HEK293 (cell line): ENCODE data around the gene CARS1.

Source experiments
- CTCF ChIA-PET: fragments of 350-600 bp; formaldehyde crosslinking; extraction: SDS; loops from one replicate; lab custom pipeline; 2021; ENCODE audit warnings: antibody characterized with exemption; lab: Yijun Ruan, JAX
- POLR2A ChIA-PET: fragments of 300-600 bp; formaldehyde crosslinking; extraction: SDS; loops from one replicate; lab custom pipeline; 2020; ENCODE audit warnings: antibody characterized with exemption, inconsistent platforms; lab: Yijun Ruan, JAX
- H3K27ac ChIP-seq: fragments of 200-500 bp; sonication (Bioruptor generic); 2 replicates; pipeline ENCODE4 v1.5.1; 2014; ENCODE audit warnings: low read depth, low read length, control low read depth, inconsistent platforms; ENCODE audit errors: extremely low read depth
- H3K36me3 ChIP-seq, 2 experiments: fragments of 200-500 bp in 1 of 2; sonication (Bioruptor generic) in 1 of 2; 1 replicate in 1 of 2; 2 replicates in 1 of 2; pipeline ENCODE4 v1.5.1; 2014 to 2017; ENCODE audit warnings: inconsistent platforms in 2 of 2, low read length in 2 of 2; ENCODE audit not compliant: control insufficient read depth in 2 of 2, insufficient read depth in 1 of 2
- H3K4me1 ChIP-seq: fragments of 200-500 bp; sonication (Bioruptor generic); 2 replicates; pipeline ENCODE4 v1.5.1; 2014; ENCODE audit warnings: mild to moderate bottlenecking, low read length, inconsistent platforms; ENCODE audit not compliant: control insufficient read depth, insufficient read depth
- H3K4me3 ChIP-seq: 2 replicates; pipeline ENCODE4 v1.5.1; 2011; ENCODE audit warnings: low read depth, mild to moderate bottlenecking, control low read depth, low read length, moderate library complexity
- H3K9me3 ChIP-seq: fragments of 200-500 bp; sonication (Bioruptor generic); 2 replicates; pipeline ENCODE4 v1.5.1; 2014; ENCODE audit warnings: low read depth, low read length, inconsistent platforms; ENCODE audit not compliant: control insufficient read depth, insufficient read depth
- OVOL3 ChIP-seq: fragments of 450-650 bp; formaldehyde crosslinking; IDR thresholded peaks from 2 replicates; pipeline ENCODE4 v1.5.1; 2016; ENCODE audit warnings: missing biosample characterization, missing genetic modification characterization
- SETDB1 ChIP-seq: IDR thresholded peaks from one replicate; pipeline ENCODE4 v1.6.1; 2017; ENCODE audit warnings: mild to moderate bottlenecking, low read length, moderate library complexity, mixed read lengths; ENCODE audit not compliant: insufficient read length
- ZEB2 ChIP-seq: fragments of 450-650 bp; formaldehyde crosslinking; IDR thresholded peaks from 2 replicates; pipeline ENCODE4 v1.5.1; 2016; ENCODE audit warnings: missing biosample characterization, missing genetic modification characterization
- ZNF157 ChIP-seq: fragments of 450-650 bp; formaldehyde crosslinking; IDR thresholded peaks from 2 replicates; pipeline ENCODE4 v1.5.1; 2016; ENCODE audit warnings: missing biosample characterization, missing genetic modification characterization
- ZNF24 ChIP-seq: fragments of 450-650 bp; formaldehyde crosslinking; IDR thresholded peaks from 2 replicates; pipeline ENCODE4 v1.5.1; 2016; ENCODE audit warnings: missing biosample characterization, missing genetic modification characterization
- ZNF394 ChIP-seq: fragments of 450-650 bp; formaldehyde crosslinking; IDR thresholded peaks from 2 replicates; pipeline ENCODE4 v1.5.1; 2016; ENCODE audit warnings: missing biosample characterization, missing genetic modification characterization, mild to moderate bottlenecking, moderate library complexity, borderline replicate concordance
- ZNF510 ChIP-seq: fragments of 450-650 bp; formaldehyde crosslinking; IDR thresholded peaks from 2 replicates; pipeline ENCODE4 v1.5.1; 2018; ENCODE audit warnings: mild to moderate bottlenecking, missing genetic modification characterization, missing biosample characterization; ENCODE audit not compliant: insufficient replicate concordance
- ZNF529 ChIP-seq: fragments of 450-650 bp; formaldehyde crosslinking; IDR thresholded peaks from 2 replicates; pipeline ENCODE4 v1.5.1; 2017; ENCODE audit warnings: missing genetic modification characterization, missing biosample characterization; ENCODE audit not compliant: insufficient replicate concordance
- ZNF658 ChIP-seq: fragments of 450-650 bp; formaldehyde crosslinking; IDR thresholded peaks from 2 replicates; pipeline ENCODE4; 2016; ENCODE audit warnings: missing biosample characterization, missing genetic modification characterization
- ZNF76 ChIP-seq: fragments of 450-650 bp; formaldehyde crosslinking; IDR thresholded peaks from 2 replicates; pipeline ENCODE4; 2016; ENCODE audit warnings: low read depth, missing biosample characterization, missing genetic modification characterization, borderline replicate concordance
- ZNF777 ChIP-seq: fragments of 450-650 bp; formaldehyde crosslinking; IDR thresholded peaks from 2 replicates; pipeline ENCODE4 v1.5.1; 2017; ENCODE audit warnings: missing biosample characterization, missing genetic modification characterization, borderline replicate concordance
- ZNF785 ChIP-seq: fragments of 450-650 bp; formaldehyde crosslinking; IDR thresholded peaks from 2 replicates; pipeline ENCODE4 v1.5.1; 2016; ENCODE audit warnings: missing biosample characterization, missing genetic modification characterization
- ZSCAN16 ChIP-seq: fragments of 450-650 bp; formaldehyde crosslinking; IDR thresholded peaks from 2 replicates; pipeline ENCODE4 v1.5.1; 2016; ENCODE audit warnings: missing biosample characterization, missing genetic modification characterization
- TF ChIP-seq, protein P1 (sequence below): fragments of 450-650 bp; formaldehyde crosslinking; IDR thresholded peaks from 2 replicates; pipeline ENCODE4 v1.5.1; 2016; ENCODE audit warnings: missing biosample characterization, missing genetic modification characterization, borderline replicate concordance
- TF ChIP-seq, protein P2 (sequence below): fragments of 450-650 bp; formaldehyde crosslinking; IDR thresholded peaks from 2 replicates; pipeline ENCODE4 v1.5.1; 2016; ENCODE audit warnings: missing biosample characterization, missing genetic modification characterization
- TF ChIP-seq, protein P3 (sequence below): fragments of 450-650 bp; formaldehyde crosslinking; IDR thresholded peaks from 2 replicates; pipeline ENCODE4 v1.5.1; 2017; ENCODE audit warnings: missing biosample characterization, missing genetic modification characterization
- TF ChIP-seq, protein P4 (sequence below): fragments of 450-650 bp; formaldehyde crosslinking; IDR thresholded peaks from 2 replicates; pipeline ENCODE4 v1.5.1; 2016; ENCODE audit warnings: missing biosample characterization, missing genetic modification characterization
- TF ChIP-seq, protein P5 (sequence below): fragments of 450-650 bp; formaldehyde crosslinking; IDR thresholded peaks from 2 replicates; pipeline ENCODE4 v1.5.1; 2016; ENCODE audit warnings: missing biosample characterization, missing genetic modification characterization
- TF ChIP-seq, protein P6 (sequence below): fragments of 450-650 bp; IDR thresholded peaks from 2 replicates; pipeline ENCODE4 v1.5.1; 2018; ENCODE audit warnings: missing biosample characterization, missing genetic modification characterization
- TF ChIP-seq, protein P7 (sequence below): fragments of 450-650 bp; formaldehyde crosslinking; IDR thresholded peaks from 2 replicates; pipeline ENCODE4 v1.5.1; 2017; ENCODE audit warnings: missing biosample characterization, missing genetic modification characterization

The CARS1 gene

DNA sequence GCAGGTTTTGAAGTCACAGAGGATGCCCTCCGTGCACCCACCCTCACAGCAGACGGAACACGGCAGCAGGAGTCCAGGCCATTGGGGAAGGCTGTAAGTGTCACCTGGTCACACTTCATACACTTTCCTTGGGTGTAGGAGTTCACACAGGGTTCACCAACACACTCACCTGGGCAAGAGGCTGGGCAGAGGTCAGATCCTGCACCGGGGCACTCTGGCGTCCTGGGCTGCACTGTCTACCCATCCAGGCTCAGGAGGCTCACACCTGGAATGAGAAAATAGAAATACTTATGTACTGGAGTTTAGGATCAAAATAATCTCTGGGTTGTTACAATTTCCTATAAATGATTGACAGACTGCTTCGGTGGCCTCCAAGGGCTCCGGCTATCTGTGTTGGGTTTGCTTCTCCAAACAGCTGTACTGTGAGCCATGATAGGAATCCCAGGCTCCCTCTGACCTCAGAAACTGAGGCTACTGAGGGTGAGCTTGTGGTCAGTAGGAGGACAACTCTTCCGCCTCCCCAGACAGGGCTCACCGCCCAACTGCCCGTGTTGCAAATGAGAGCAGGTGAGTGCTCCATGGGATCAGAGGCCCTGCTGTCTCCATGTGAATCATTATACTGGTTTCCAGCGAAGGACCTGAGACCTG lies 20.1 kb upstream of the CARS1 start:
- Histone ChIP-seq H3K4me3 (no peak overlapping the region), H3K27ac (no peak overlapping the region), H3K36me3 (no peaks in the 10 kb centered on the region), H3K4me1 (no peaks in the 10 kb centered on the region)
- POLR2A ChIA-PET: interaction anchor here (0.9 kb wide), 1 partner anchor 8 kb away, joined by 4 read pairs; no protein-coding TSS in a partner anchor
- TF ChIP-seq, protein P1, sequence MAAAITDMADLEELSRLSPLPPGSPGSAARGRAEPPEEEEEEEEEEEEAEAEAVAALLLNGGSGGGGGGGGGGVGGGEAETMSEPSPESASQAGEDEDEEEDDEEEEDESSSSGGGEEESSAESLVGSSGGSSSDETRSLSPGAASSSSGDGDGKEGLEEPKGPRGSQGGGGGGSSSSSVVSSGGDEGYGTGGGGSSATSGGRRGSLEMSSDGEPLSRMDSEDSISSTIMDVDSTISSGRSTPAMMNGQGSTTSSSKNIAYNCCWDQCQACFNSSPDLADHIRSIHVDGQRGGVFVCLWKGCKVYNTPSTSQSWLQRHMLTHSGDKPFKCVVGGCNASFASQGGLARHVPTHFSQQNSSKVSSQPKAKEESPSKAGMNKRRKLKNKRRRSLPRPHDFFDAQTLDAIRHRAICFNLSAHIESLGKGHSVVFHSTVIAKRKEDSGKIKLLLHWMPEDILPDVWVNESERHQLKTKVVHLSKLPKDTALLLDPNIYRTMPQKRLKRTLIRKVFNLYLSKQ: no peak
- TF ChIP-seq, protein P2, sequence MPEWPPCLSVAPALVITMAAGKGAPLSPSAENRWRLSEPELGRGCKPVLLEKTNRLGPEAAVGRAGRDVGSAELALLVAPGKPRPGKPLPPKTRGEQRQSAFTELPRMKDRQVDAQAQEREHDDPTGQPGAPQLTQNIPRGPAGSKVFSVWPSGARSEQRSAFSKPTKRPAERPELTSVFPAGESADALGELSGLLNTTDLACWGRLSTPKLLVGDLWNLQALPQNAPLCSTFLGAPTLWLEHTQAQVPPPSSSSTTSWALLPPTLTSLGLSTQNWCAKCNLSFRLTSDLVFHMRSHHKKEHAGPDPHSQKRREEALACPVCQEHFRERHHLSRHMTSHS (tag by site-specific recombination): no peak
- TF ChIP-seq, protein P3, sequence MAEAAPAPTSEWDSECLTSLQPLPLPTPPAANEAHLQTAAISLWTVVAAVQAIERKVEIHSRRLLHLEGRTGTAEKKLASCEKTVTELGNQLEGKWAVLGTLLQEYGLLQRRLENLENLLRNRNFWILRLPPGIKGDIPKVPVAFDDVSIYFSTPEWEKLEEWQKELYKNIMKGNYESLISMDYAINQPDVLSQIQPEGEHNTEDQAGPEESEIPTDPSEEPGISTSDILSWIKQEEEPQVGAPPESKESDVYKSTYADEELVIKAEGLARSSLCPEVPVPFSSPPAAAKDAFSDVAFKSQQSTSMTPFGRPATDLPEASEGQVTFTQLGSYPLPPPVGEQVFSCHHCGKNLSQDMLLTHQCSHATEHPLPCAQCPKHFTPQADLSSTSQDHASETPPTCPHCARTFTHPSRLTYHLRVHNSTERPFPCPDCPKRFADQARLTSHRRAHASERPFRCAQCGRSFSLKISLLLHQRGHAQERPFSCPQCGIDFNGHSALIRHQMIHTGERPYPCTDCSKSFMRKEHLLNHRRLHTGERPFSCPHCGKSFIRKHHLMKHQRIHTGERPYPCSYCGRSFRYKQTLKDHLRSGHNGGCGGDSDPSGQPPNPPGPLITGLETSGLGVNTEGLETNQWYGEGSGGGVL: no peak
- TF ChIP-seq ZNF76 (tag by site-specific recombination) (no peak), ZEB2 (tag by site-specific recombination) (no peak), OVOL3 (no peak), ZNF157 (tag by site-specific recombination) (no peak), ZNF510 (tag by site-specific recombination) (no peak), ZNF24 (tag by site-specific recombination) (no peak), ZNF785 (tag by site-specific recombination) (no peak), SETDB1 (no peak), ZNF777 (tag by site-specific recombination) (no peak), ZNF658 (no peak), ZNF394 (tag by site-specific recombination) (no peak), ZNF529 (tag by site-specific recombination) (no peak), ZSCAN16 (tag by site-specific recombination) (no peak)
- TF ChIP-seq, protein P4, sequence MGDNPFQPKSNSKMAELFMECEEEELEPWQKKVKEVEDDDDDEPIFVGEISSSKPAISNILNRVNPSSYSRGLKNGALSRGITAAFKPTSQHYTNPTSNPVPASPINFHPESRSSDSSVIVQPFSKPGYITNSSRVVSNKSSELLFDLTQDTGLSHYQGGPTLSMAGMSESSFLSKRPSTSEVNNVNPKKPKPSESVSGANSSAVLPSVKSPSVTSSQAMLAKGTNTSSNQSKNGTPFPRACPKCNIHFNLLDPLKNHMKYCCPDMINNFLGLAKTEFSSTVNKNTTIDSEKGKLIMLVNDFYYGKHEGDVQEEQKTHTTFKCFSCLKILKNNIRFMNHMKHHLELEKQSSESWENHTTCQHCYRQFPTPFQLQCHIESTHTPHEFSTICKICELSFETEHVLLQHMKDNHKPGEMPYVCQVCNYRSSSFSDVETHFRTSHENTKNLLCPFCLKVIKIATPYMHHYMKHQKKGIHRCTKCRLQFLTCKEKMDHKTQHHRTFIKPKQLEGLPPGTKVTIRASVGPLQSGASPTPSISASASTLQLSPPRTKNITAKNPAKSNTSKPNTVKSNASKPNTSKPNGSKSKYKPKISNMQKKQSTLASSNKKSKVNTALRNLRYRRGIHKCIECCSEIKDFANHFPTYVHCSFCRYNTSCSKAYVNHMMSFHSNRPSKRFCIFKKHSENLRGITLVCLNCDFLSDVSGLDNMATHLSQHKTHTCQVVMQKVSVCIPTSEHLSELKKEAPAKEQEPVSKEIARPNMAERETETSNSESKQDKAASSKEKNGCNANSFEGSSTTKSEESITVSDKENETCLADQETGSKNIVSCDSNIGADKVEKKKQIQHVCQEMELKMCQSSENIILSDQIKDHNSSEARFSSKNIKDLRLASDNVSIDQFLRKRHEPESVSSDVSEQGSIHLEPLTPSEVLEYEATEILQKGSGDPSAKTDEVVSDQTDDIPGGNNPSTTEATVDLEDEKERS (tag by site-specific recombination): no peak
- TF ChIP-seq, protein P5, sequence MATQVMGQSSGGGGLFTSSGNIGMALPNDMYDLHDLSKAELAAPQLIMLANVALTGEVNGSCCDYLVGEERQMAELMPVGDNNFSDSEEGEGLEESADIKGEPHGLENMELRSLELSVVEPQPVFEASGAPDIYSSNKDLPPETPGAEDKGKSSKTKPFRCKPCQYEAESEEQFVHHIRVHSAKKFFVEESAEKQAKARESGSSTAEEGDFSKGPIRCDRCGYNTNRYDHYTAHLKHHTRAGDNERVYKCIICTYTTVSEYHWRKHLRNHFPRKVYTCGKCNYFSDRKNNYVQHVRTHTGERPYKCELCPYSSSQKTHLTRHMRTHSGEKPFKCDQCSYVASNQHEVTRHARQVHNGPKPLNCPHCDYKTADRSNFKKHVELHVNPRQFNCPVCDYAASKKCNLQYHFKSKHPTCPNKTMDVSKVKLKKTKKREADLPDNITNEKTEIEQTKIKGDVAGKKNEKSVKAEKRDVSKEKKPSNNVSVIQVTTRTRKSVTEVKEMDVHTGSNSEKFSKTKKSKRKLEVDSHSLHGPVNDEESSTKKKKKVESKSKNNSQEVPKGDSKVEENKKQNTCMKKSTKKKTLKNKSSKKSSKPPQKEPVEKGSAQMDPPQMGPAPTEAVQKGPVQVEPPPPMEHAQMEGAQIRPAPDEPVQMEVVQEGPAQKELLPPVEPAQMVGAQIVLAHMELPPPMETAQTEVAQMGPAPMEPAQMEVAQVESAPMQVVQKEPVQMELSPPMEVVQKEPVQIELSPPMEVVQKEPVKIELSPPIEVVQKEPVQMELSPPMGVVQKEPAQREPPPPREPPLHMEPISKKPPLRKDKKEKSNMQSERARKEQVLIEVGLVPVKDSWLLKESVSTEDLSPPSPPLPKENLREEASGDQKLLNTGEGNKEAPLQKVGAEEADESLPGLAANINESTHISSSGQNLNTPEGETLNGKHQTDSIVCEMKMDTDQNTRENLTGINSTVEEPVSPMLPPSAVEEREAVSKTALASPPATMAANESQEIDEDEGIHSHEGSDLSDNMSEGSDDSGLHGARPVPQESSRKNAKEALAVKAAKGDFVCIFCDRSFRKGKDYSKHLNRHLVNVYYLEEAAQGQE: no peak
- TF ChIP-seq, protein P6, sequence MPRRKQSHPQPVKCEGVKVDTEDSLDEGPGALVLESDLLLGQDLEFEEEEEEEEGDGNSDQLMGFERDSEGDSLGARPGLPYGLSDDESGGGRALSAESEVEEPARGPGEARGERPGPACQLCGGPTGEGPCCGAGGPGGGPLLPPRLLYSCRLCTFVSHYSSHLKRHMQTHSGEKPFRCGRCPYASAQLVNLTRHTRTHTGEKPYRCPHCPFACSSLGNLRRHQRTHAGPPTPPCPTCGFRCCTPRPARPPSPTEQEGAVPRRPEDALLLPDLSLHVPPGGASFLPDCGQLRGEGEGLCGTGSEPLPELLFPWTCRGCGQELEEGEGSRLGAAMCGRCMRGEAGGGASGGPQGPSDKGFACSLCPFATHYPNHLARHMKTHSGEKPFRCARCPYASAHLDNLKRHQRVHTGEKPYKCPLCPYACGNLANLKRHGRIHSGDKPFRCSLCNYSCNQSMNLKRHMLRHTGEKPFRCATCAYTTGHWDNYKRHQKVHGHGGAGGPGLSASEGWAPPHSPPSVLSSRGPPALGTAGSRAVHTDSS (tag by site-specific recombination): no peak
- TF ChIP-seq, protein P7, sequence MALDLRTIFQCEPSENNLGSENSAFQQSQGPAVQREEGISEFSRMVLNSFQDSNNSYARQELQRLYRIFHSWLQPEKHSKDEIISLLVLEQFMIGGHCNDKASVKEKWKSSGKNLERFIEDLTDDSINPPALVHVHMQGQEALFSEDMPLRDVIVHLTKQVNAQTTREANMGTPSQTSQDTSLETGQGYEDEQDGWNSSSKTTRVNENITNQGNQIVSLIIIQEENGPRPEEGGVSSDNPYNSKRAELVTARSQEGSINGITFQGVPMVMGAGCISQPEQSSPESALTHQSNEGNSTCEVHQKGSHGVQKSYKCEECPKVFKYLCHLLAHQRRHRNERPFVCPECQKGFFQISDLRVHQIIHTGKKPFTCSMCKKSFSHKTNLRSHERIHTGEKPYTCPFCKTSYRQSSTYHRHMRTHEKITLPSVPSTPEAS: no peak
- TF ChIP-seq, all 188 proteins: peak for 0
- H3K9me3 ChIP-seq: no peaks in the 10 kb centered on the region
- CTCF ChIA-PET: interaction anchor here (0.6 to 4.0 kb wide), 4 partner anchors 14 to 40 kb away, joined by 3 to 24 read pairs (median 4); no protein-coding TSS in a partner anchor
